Fibroblast of mammary gland (primary cell): Measurements from ENCODE around the gene KLHL12.
A peak's percentile ranks its signal among the peaks of the same experiment; 100 is the strongest.

Experiments used
- DNase-seq: peaks from one replicate; pipeline ENCODE4 v3.0.0-alpha.2; 2010; ENCODE audit warnings: low read depth
- H3K4me3 ChIP-seq: 2 replicates; pipeline ENCODE4 v1.5.1; 2011; ENCODE audit warnings: low read depth, mild to moderate bottlenecking, low read length, moderate library complexity; ENCODE audit not compliant: control insufficient read depth
- TF ChIP-seq, protein P1 (sequence below): conservative IDR thresholded peaks from 2 replicates; pipeline ENCODE4 v1.5.1; 2011; ENCODE audit warnings: low read depth, low read length, inconsistent platforms; ENCODE audit not compliant: control insufficient read depth, insufficient read depth

KLHL12 gene

GRCh38 chr1:202890392-202890791, 36.6 kb downstream of the KLHL12 start:
- no peak for DNase-seq
- H3K4me3 ChIP-seq: no peak overlapping the region
- TF ChIP-seq, protein P1, sequence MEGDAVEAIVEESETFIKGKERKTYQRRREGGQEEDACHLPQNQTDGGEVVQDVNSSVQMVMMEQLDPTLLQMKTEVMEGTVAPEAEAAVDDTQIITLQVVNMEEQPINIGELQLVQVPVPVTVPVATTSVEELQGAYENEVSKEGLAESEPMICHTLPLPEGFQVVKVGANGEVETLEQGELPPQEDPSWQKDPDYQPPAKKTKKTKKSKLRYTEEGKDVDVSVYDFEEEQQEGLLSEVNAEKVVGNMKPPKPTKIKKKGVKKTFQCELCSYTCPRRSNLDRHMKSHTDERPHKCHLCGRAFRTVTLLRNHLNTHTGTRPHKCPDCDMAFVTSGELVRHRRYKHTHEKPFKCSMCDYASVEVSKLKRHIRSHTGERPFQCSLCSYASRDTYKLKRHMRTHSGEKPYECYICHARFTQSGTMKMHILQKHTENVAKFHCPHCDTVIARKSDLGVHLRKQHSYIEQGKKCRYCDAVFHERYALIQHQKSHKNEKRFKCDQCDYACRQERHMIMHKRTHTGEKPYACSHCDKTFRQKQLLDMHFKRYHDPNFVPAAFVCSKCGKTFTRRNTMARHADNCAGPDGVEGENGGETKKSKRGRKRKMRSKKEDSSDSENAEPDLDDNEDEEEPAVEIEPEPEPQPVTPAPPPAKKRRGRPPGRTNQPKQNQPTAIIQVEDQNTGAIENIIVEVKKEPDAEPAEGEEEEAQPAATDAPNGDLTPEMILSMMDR: no peak

DNA sequence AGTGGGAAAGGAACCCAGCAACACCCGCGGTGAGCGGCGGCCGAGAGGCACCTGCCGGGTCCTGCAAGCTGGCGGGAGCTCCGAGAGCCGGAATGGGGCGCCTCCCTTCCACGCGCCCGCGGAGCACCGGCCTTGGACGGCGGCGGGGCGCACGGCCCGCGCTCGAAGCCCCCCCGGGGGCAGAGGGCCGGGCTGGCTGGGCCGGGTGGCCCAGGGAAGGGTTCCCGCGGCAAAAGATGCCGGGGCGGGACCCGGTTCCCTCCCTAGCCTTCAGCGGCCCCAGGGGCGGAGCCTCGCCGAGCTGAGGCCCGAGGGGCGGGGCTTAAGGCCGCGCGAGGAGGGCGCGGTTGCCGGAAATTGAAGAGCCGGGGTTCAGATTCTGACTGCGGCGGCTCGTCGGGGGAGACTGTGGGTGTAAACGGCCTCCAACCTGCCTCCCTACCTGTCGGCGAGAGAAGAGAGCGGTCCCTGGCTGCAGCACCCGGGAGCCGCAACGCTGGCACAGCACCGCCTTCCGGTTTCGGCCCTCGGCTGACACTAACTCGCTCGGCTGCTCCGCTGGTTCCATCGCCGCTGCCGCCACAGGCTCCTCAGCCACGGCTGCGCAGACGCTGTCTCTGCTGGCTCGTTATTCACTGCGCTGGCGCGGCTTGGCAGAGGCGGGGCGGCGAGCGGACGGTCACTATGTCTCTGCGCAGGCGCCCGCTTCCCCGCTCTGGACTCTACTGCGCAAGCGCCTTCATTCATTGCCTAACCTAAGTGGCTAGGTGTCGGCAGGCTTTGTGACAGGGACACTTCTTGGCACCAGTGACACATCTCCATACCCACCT, 38.3 kb downstream of the KLHL12 start, which contains the start of gene RABIF:
Gene RABIF, minus strand, starts transcription at position 619 of the 830 bp plus-strand sequence. Its CDS starts 51 bp downstream, at position 568.
- H3K4me3 ChIP-seq: peak within 1 kb of the TSS; percentile 84
- TF ChIP-seq, protein P1: no peak
- peak; percentile 85 for DNase-seq

DNA sequence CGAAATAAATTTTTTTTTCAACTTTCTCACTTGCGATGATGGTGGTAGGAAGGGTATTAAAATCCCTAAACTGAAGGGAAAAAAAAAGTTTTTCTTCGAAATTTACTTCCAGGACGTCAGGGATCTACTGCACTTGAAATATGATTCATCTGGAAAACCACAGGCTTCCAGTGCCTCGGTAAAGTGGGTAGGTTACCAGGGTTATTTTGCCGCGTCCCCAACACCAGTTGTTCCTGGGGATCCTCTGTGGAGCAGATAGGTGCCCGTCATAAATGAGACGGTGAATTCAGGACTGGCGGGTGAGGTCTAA, 38.9 kb downstream of the KLHL12 start:
- DNase-seq: peak; percentile 35
- TF ChIP-seq, protein P1: no peak
- H3K4me3 ChIP-seq: peak overlapping the region; percentile 84

DNA sequence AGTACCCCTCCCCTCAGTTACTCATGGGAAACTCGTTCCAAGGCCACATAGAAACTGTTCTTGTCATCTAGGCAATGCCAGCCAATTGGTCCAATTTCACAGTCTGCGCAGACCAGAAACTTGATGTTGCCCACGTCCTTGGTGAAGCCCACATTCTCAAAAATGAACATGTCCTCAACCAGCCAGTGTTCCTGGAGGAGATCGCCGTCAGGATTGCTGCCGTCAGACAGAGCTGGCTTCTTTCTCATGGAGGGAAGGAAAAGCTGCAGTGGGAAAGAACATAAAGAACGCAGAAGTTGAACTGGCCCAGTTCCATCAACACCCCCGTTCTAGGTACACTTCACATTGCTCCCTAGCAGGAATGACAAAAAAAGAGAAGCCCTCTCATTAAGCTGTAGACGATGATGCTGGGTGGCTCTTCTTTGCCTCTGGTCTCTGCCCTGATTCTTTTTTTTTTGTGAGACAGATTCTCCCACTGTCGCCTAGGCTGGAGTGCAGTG, 46.0 kb downstream of the KLHL12 start:
- DNase-seq: no peak
- TF ChIP-seq, protein P1: no peak

GRCh38 chr1:202880062-202880461, 47.0 kb downstream of the KLHL12 start:
- DNase-seq: no peak
- TF ChIP-seq, protein P1: no peak
- H3K4me3 ChIP-seq: no peak overlapping the region

More for the DNA sequence above, 46.0 kb downstream of the KLHL12 start:
- H3K4me3 ChIP-seq: no peak overlapping the region

DNA sequence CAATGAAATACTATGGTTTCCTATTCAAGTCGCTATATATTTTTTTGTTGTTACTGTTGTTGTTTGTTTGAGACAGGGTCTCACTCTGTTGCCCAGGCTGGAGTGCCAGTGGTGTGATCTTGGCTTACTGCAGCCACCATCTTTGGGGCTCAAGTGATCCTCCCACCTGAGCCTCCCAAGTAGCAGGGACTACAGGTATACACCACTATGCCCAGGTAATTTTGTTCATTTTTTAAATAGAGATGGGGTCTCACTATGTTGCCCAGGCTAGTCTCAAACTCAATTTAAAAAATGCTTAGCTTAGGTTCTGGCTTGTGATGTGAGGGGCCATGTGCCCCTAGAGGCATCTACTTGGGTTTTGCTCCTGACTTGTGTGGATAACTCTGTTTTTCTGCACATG, 47.9 kb downstream of the KLHL12 start:
- no peak for DNase-seq
- TF ChIP-seq, protein P1: no peak
- no peak overlapping the region for H3K4me3 ChIP-seq
